DMS53 (cell line): ENCODE measurements around the gene KHK.
"Not testable (repeated sequence)": the region's sequence is repeated elsewhere in the genome, so short reads cannot be mapped to it uniquely, and the experiment has no call there.

Experiments
- DNase-seq: peaks from one replicate; lab custom pipeline; 2025; lab: John Stamatoyannopoulos, UW

KHK gene

DNA sequence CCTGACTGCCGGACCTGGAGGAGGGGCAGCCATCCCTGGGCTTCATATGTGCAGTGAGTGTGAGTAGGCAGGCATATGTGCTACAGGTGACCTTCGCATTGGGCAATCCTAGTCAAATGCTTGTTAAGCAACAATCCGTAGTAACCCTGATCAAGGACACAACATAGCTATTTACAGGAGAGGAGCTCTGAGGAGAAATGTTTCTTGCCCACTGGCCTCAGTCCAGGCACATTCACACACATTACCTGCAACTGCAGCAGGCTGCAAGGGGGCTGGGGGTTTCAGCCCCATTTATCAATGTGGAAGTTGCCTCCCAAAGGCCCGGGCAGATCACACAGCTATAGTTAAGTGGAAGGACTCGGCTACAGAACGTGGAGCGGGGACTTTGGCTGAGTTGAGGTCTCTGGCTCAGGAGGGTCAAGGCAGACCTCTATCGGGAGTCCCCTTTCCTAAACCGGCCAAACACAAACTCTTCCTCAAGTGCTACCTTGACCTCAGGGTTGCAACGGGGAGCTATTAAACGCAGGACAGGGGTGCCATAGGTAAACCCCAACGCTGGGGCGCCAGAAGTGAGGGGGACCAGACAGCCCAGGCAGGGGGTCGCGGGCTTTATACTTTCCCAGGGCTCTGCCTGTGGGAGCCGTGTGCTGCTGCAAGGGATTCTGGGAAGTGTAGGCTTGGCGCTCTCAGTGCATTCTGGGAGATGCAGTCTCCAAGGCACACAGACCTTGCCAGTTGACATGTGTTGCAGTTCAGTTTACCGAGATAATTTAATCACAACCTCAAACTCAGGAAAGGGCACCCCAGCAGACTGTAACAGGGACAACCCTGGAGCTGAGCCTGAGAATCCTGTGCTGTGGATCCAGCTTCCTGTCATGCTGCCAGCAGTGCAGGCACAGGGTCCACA lies 9.4 kb downstream of the KHK start:
- DNase-seq, result peak; percentile 66

GRCh38 chr2:27096748-27097297 lies 10.3 kb downstream of the KHK start:
- DNase-seq, result no peak

DNA sequence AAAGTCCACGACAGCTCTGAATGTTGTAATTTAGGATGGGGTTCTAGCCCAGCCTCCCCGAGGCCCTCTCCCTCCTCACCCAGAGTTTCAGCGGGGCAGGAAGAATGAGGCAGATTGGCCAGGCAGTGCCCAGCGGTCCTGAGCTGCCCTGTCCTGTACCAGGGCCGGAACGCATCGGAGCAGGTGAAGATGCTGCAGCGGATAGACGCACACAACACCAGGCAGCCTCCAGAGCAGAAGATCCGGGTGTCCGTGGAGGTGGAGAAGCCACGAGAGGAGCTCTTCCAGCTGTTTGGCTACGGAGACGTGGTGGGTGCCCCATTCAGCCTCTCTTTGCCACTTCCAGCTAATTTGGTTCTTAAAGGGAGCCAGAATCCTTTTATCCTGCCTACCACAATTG lies 10.8 kb downstream of the KHK start:
- DNase-seq, result no peak

- DNase-seq, result peak; percentile 71
Measured at GRCh38 chr2:27099334-27099955, 12.9 kb downstream of the KHK start.

- no peak for DNase-seq
Measured at GRCh38 chr2:27100036-27100435, 13.5 kb downstream of the KHK start.

- no peak for DNase-seq
Measured at GRCh38 chr2:27102329-27102728, 15.8 kb downstream of the KHK start.

DNA sequence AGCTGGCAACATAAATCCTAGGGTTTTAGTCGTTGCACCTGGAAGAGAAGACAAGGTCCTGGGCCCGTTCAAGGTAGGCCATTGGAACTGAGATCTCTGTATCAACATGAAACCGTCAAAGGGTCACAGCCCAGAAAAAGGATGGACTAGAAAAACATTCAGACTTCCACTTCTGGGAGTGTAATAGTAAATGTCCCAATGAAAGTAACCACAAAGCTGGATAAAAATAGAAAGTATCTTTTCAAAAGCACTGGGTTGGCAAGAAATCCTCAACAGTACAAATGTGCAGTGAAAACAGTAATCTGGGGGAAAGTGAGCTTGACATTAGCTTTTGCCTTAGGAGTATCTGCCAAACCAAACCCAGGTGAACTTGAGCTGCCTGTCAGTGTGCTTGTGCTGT lies 19.4 kb downstream of the KHK start:
- DNase-seq, result no peak

- DNase-seq, result no peak
Measured at GRCh38 chr2:27108221-27108620, 21.6 kb downstream of the KHK start.

DNA sequence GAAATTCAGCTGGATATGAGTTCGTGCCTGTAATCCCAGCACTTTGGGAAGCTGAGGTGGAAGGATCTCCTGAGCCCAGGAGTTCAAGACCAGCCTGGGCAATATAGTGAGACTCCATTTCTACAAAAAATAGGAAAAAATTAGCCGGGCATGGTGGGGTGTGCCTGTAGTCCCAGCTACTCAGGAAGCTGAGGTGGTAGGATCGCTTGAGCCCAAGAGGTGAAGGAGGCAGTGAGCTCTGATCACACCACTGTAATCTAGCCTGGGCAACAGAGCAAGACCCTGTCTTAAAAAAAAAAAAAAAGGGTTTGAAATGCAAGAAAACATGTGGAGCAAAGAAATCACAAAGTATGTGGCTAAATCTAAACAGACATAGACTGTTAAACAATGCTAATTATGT lies 22.5 kb downstream of the KHK start:
- DNase-seq, result no peak

DNA sequence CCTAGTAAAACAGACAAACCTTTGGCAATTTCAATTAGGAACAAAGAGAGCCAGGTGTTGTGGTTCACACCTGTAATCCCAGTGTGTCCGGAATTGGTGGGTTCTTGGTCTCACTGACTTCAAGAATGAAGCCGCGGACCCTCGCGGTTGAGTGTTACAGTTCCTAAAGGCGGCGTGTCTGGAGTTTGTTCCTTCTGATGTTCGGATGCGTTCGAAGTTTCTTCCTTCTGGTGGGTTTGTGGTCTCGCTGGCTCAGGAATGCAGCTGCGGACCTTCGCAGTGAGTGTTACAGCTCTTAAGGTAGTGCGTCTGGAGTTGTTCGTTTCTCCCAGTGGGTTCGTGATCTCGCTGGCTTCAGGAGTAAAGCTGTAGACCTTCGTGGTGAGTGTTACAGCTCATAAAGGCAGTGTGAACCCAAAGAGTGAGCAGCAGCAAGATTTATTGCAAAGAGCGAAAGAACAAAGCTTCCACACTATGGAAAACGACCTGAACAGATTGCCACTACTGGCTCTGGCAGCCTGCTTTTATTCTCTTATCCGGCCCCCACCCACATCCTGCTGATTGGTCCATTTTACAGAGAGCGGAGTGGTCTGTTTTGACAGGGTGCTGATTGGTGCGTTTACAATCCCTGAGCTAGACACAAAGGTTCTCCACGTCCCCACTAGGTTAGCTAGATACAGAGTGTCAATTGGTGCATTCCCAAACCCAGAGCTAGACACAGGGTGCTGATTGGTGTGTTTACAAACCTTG lies 24.2 kb downstream of the KHK start:
- DNase-seq, result not testable (repeated sequence)

DNA sequence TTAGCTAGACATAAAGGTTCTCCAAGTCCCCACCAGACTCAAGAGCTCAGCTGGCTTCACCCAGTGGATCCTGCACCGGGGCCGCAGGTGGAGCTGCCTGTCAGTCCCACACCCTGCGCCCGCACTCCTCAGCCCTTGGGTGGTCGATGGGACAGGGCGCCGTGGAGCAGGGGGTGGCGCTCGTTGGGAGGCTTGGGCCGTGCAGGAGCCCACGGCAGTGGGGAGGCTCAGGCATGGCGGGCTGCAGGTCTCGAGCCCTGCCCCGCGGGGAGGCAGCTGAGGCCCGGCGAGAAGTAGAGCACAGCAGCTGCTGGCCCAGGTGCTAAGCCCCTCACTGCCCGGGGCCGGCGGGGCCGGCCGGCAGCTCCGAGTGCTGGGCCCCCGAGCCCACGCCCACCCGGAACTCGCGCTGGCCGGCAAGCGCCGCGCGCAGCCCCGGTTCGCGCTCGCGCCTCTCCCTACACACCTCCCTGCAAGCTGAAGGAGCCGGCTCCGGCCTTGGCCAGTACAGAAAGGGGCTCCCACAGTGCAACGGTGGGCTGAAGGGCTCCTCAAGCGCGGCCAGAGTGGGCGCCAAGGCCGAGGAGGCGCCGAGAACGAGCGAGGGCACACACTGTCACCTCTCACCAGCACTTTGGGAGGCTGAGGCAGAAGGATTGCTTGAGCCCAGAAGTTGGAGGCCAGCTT lies 25.0 kb downstream of the KHK start:
- not testable (repeated sequence) for DNase-seq

DNA sequence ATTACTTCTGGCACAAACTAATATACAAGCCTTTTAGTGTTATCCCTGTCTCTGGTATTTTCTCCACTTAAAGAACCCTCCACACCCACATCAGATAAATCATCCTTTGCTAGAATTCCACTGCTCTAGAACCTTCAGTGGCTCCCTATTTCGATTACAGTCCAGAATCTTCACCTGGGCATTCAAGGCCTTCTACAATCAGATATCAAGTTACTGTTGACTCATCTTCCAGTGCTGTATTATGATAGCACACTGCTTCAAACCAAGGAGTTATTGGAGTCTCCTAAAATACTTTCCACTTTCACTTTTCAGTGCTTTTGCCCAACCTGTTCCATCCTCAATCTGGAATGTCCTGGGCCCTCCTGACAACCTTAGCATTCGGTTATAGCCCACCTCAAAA lies 28.9 kb downstream of the KHK start:
- peak; percentile 20 for DNase-seq

DNA sequence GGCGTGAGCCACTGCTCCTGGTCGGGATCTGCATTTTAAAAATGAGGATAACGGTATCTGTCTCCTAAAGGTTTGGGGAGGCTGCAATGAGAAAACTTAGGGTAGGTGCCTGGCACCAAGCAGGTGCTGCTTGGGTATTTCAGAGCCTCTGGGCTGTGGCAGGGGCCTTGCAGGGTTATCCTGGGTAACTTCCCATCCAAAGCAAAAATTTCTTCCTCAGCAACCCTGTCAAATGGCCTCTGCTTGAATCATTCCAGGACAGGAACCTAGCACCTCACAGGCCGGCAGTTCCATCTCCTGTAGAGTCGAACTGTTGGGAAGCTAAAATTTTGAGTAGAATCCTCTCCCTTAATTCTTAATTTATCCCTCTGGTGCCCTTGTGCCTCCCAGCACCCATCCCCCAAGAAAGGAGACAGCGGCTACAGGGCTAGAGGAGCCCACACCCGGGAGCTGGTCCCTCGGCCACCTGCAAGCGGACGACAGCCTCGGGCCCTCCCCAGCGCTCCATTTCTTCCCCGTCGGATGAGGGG lies 31.5 kb downstream of the KHK start:
- DNase-seq, result peak; percentile 56

DNA sequence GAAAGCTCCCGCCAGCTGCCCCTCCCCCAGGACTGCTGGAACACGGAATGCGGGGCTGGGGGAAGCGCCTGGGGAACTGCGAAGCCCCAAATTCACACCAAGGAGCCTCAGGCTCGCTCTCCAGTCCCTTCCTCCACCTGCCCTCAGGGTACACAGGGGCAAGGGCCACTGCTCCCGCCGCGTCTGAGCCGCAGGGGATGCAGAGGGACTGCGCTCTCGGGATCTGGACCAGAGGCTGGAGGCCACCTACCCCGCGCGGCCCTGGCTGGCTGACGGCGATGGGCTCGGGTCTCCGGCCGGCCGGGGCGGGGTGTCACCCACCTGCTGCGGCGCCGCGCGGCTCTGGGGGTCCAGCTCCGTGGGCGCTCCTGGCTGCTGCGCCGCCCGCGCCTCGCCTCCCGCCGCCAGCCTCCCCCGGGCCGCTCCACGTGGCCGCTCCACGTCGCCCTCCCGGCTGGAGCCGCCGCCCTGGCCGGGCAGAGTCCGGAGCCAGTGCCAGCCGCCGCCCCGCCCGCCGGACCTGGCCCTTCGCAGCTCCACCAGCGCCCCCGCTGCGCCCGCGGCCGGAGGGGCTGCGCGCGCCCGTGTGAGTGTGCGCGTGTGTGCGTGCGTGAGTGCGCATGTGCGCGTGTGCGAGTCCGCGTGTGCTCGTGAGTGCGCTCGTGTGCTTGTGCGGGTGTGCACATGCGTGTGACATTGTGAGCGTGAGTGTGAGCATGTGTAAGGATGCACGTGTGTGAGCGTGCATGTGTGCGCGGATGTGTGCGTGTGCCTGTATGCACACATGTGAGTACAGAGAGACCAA lies 32.2 kb downstream of the KHK start, which contains the start of gene CGREF1:
CGREF1 (minus strand) TSS at position 604 of the 805 bp plus-strand sequence. CDS start 14,762 bp downstream, outside the sequence.
- peak; percentile 56 for DNase-seq

GRCh38 chr2:27119330-27119670 lies 32.7 kb downstream of the KHK start:
- not testable (repeated sequence) for DNase-seq

DNA sequence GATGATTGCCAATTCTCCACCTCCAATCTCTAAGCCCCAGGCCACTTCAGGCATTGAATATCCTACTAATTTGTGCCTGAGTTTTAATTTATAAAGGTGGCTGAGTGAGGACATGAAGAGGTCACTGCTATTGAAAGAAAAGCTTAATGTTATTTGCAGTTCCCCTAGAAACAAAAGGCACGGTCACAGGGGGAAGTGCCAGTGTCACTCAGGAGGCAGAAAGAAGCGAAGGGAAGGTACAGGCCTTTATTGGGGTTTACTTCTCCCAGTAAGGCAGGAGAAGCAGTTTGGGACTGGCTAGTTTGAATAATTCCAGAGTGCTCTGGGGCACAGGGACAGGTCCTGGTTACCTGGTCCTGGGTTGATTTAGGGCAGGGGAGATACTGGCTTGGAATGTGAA lies 35.3 kb downstream of the KHK start:
- DNase-seq, result no peak

- no peak for DNase-seq
Measured at GRCh38 chr2:27122791-27123190, 36.2 kb downstream of the KHK start.

GRCh38 chr2:27123302-27124150 lies 37.0 kb downstream of the KHK start, which contains the start of gene ABHD1:
Gene ABHD1 (plus strand): TSS chr2:27123815. CDS start chr2:27123949, 134 bp downstream.
- peak; percentile 72 for DNase-seq

DNA sequence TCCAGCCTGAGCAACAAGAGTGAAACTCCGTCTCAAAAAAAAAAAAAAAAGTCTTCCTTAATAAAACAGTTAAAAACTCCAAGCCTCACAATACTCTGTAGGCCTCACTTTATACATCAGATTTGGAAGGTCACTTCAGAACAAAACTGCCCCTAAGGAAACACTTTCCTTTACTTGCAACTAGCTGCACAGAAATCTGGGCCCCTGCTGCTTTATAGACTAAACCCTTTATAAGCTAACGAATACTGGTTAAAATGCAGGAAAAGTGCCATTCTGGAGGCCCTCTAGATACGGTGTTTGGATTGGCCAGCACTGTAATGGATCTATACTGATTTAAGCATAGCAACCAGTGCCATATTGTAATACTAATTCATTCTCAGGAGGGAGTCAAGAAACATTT lies 38.5 kb downstream of the KHK start:
- DNase-seq, result no peak
